Stimulated activated CD4-positive, alpha-beta T cell treated with anti-CD3 and anti-CD28 coated beads, Interleukin-1b, Interleukin-23, amount 100 ng/mL, for 24 hours (primary cell): Measurements from ENCODE around the gene SAT2.
A peak's percentile ranks its signal among the peaks of the same experiment; 100 is the strongest.
"Not testable (repeated sequence)": the region's sequence is repeated elsewhere in the genome, so short reads cannot be mapped to it uniquely, and the experiment has no call there.

ENCODE experiments used
- DNase-seq, 4 experiments: peaks; one replicate each; pipeline ENCODE4 v3.0.0-alpha.2; 2020; ENCODE audit warnings: low read depth in 4 of 4, low spot score in 1 of 4

The SAT2 gene

GRCh38 chr17:7627250-7628121 lies at the start of gene SAT2:
SAT2 (minus strand) TSS chr17:7627821; CDS start chr17:7627635, 186 bp downstream.
- peak; percentile 58 to 82 (median 65) for DNase-seq

GRCh38 chr17:7676533-7676932 lies 48.9 kb upstream of the SAT2 start:
- DNase-seq, result no peak

DNA sequence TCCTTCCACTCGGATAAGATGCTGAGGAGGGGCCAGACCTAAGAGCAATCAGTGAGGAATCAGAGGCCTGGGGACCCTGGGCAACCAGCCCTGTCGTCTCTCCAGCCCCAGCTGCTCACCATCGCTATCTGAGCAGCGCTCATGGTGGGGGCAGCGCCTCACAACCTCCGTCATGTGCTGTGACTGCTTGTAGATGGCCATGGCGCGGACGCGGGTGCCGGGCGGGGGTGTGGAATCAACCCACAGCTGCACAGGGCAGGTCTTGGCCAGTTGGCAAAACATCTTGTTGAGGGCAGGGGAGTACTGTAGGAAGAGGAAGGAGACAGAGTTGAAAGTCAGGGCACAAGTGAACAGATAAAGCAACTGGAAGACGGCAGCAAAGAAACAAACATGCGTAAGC lies 47.3 kb upstream of the SAT2 start:
- DNase-seq, result no peak

DNA sequence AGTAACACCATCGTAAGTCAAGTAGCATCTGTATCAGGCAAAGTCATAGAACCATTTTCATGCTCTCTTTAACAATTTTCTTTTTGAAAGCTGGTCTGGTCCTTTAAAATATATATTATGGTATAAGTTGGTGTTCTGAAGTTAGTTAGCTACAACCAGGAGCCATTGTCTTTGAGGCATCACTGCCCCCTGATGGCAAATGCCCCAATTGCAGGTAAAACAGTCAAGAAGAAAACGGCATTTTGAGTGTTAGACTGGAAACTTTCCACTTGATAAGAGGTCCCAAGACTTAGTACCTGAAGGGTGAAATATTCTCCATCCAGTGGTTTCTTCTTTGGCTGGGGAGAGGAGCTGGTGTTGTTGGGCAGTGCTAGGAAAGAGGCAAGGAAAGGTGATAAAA lies 45.6 kb upstream of the SAT2 start:
- DNase-seq, result peak in 1 of 4 experiments; percentile 23

GRCh38 chr17:7668482-7668881 lies 40.9 kb upstream of the SAT2 start:
- no peak for DNase-seq

- DNase-seq, result no peak
These were observed 40.2 kb upstream of the SAT2 start for GRCh38 chr17:7667656-7668406.

GRCh38 chr17:7656958-7657609 lies 29.5 kb upstream of the SAT2 start:
- DNase-seq, result no peak

- no peak for DNase-seq
These were observed 27.9 kb upstream of the SAT2 start for GRCh38 chr17:7655541-7655840.

DNA sequence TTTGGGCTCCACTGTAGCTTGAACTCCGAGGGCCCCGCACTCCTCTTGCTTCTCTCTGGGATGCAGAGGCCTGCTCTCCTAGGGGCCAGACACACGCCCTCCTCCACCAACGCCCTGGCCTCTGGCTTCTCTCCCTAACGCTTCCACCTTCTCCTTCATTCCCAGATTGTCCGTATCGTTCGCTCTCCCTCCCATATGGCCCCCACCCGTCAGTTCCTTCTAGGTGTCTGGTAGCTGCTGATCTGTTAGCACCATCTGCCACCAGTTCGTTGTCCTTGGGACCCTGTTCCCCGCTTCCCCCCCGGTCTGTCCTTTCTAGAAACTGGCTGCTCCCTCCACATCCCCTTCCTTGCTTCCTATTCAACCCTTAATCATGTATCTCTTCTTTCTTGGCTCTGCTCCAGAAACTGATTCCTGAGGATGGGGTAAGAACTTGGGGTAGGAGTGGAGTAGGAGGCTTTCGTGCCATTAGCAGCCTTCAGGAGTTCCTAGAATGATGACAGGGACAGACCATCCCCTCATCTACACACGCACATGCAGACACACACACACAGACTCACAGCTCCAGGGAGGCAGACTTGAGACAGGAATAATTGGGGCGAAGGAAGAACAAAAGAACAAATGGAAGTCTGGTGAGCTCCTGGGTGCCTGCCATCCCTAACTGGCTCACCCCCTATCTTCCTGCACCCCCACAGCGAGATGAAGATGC lies 27.4 kb upstream of the SAT2 start:
- DNase-seq, result no peak

- DNase-seq, result no peak
These were observed 25.1 kb upstream of the SAT2 start for GRCh38 chr17:7652388-7653356.

DNA sequence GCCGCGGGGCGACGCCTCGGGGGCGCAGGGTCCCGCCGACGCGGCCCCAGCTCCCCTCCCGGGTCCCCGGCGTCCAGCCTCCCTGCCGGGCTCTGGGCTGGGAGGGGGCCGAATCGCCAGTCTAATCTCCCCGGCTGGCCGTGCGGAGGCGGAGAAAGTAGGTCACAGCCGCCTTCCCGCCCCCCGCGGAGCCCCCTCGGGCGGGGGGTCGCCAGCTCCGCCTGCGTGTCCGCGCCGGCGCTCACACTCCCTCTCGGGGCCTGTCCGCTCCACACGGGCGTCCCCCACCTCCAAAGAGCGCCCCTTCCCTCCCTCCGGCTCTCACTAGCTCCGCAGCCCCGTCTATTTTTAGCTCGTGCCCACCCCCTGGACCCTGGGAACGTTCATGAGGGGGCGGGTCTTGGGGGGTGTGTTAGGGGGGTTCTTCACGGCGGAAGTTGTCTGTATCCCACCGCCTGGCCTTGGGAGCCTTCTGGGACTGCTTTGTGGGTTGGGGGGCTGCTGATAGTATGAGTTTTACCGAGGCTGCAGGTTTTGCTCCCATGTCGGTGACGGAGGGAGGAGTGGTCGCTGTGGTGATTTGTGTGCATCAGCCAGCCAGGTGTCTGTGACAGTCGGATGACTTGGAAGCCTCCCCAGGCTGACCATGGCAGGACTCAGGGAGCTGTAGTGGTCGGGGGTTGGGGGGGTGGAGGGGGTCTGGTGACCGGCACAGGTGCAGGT lies 24.2 kb upstream of the SAT2 start:
- DNase-seq, result no peak

- no peak for DNase-seq
These were observed 23.6 kb upstream of the SAT2 start for GRCh38 chr17:7651097-7651664.

DNA sequence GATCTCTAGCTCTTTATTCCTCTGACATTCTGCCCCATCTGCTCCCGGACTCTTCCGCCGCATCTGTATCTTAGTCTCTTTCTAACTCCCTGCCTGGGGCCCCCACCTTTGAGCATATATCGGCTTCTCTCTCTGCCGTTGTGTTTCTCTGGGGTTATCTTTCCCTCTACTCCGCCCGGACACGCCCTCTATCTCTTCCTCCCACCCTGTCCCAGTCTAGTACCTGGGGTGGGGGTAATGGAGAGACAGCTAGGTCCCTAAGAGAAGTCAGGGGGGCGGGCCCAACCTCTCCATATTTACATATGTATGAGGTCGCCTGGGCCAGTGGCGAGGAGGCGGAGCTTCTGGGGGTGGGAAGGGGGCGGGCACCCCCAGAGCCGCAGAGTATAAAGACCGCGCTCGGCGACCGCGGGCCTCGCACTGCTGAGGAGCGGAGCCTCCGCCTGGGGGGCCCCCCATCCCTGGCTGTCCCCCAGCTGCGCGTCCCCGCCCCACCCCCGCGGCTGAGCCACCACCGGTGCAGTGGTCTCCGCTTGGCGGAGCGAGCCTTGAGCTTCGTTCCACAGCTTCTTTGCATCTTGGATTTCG lies 23.0 kb upstream of the SAT2 start, which contains the start of gene ATP1B2:
Gene ATP1B2 (plus strand): TSS at position 418 of the 588 bp plus-strand sequence. CDS start 593 bp downstream, outside the sequence.
- peak; percentile 46 to 64 (median 54) for DNase-seq

DNA sequence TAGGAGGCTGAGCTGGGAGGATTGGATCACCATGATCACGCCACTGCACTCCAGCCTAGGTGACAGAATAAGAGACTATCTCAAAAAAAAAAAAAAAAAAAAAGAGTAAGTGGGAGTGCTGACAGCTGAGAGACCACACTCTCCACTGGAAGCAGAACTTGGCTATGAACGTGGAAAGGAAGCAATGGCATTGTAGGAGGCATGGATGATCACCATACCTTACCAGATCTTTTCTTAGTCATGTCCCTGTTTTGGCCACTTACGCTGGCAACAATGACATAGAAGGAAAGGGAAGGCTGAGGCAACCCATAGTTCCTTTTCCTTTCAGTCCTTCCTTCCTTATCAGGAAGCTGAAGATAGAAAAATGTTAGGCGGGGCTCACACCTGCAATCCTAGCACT lies 19.4 kb upstream of the SAT2 start:
- no peak for DNase-seq

DNA sequence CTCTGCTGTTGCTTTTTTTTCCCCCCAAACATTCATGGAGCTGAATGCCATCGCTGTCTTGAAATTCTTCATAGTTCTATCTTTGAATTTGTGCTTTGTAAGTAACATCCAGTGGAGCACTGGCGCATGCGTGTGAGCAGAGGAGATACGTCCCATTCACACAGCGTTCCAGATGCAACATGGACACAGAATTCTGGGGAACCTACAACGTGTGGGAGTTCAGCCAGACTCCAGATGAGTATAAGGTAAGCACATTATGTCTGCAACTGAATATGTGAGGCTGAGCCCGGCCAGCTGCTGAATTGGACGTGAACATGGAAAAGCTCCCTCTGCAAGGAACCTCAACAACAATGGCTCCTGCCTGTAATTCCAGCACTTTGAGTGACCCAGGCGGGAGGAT lies 18.8 kb upstream of the SAT2 start:
- DNase-seq, result no peak

DNA sequence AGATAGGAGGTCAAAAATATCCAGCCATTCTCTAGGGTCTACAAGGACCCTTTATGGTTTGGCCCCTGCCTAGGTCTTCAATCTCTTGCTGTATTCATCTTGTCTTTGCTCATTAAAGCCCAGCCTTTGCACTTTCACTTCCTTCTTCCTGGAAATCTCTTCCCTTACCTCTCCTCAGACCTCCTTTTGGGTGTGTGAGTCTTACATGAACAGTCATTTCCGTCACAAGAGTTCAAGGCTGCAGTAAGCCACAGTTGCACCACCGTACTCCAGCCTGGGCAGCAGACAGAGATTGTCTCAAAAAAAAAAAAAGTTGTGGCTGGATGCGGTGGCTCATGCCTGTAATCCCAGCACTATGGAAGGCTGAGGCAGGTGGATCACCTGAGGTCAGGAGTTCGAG lies 17.2 kb upstream of the SAT2 start:
- no peak for DNase-seq

- DNase-seq, result not testable (repeated sequence)
These were observed 14.0 kb upstream of the SAT2 start for GRCh38 chr17:7641635-7642034.

GRCh38 chr17:7640783-7641182 lies 13.2 kb upstream of the SAT2 start:
- no peak for DNase-seq

DNA sequence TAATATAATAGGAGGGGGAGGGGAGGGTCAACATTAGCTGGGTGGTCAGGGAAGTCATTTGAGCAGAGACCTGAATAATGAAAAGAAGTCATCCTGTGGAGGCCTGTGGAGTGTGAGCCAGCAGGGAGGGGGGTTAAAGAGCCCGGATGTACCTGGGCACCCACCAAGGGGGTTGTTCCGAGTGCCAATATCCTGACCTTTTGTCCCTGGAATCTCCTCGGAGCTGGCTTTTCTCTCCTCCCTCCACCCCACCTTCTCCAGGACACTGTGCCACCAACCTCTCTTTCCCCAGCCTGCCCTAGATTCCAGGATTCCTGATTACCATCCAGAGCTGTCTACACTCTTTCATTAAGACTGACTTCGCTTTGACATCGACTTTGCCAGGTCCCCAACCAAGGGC lies 8.5 kb upstream of the SAT2 start:
- no peak for DNase-seq
